Left ventricle myocardium superior (tissue), 1 donor: ENCODE data around the gene CSNK1D. TPM values are rescaled to one million over a fixed set of nuclear protein-coding genes. Genes with fewer than 3 reads are reported as not detected.

Experiments used
- ATAC-seq: fragments of 200-7000 bp; cut with Tn5 transposase; one replicate; pipeline ENCODE4 v1.9.1; 2020; ENCODE audit warnings: mild to moderate bottlenecking, moderate library complexity
- DNase-seq: peaks from one replicate; pipeline ENCODE4 v3.0.0-alpha.2; 2020
- intact Hi-C: fragments of 100-400 bp; cut with micrococcal nuclease; formaldehyde crosslinking; loops from one replicate; pipeline ENCODE4 v1.11.0; 2022
- total RNA-seq: library from RNA; stranded (reverse); fragmentation: NEBNext Ultra II Directional; extraction: Animal tissue kit (Norgen Biotek cat#: 25700); gene quantifications from one replicate; pipeline ENCODE4 v1.2.1, GENCODE V29; 2021
- donor health status: DM: no; HTN: yes; CAD: no; lungs with severe emphysema.

Gene CSNK1D
- total RNA-seq, 1 donor from 2014 or later, result 64.4 TPM

GRCh38 chr17:82234211-82235055 is 39.1 kb downstream of the CSNK1D start:
- intact Hi-C loops, result no loop called here
- peak; percentile 36 for DNase-seq
- no peak for ATAC-seq

GRCh38 chr17:82232876-82233785 is 40.4 kb downstream of the CSNK1D start:
- DNase-seq (peak; percentile 38), ATAC-seq (no peak)
- intact Hi-C loops, result no loop called here

- DNase-seq, result peak; percentile 45
Observed at GRCh38 chr17:82232322-82232820, 41.1 kb downstream of the CSNK1D start.

GRCh38 chr17:82231562-82232321 is 41.8 kb downstream of the CSNK1D start:
- ATAC-seq, result peak; percentile 56
- intact Hi-C loops, result no loop called here
- peak; percentile 88 for DNase-seq

More at GRCh38 chr17:82232322-82232820, 41.1 kb downstream of the CSNK1D start:
- ATAC-seq, result no peak
- intact Hi-C loops, result no loop called here

DNA sequence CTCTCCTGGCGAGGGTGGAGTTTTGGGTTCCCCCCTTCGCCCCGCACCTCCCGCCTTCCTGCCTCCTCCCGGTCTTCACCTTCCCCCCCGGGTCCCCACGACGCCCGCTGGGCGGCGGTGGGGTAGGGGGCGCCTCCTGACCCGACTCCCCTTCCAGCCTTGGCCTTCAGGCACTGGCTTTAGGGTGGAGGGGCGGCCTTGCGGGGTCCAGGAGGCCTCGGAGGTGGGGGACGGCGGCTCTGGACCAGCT is 42.3 kb downstream of the CSNK1D start:
- DNase-seq (no peak), ATAC-seq (peak; percentile 56)
- intact Hi-C loops, result no loop called here

DNA sequence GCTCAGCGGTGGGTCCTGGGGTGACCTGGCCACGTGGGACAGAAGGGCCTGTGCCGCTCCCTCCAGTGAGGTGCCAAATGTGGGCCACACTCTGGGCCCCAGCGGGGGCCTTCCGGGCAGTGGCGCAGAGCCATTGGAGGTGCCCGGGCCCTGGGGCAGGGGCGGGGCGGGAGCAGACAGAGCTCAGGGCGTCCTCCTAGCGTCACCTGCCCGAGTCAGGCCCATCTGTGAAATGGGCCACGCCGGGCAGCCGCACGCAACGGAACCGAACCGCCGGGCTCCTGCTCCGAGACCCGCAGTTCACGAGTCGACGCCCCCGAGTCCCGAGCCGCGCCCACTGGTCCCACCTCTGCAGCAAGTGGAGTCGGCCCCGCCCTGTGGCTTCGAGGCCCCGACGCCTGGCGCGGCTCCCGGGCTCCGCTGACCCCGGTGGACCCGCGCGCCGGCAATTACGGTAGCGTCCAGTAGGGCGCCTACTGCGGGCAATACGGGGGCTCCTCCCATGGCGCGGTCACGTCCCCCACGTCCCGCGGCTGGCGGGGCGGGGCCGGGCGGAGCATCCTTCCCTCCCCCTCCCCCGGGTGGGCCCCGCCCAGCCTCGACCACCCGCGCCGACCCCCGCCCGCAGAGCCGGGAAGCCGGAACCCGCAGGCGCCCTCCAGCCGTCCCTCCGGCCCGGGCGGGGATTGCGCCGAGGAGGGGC is 42.7 kb downstream of the CSNK1D start:
- ATAC-seq (peak; percentile 84), DNase-seq (peak; percentile 95)
- intact Hi-C loops, result no loop called here

- ATAC-seq (no peak), DNase-seq (no peak)
- intact Hi-C loops, result no loop called here
Observed at GRCh38 chr17:82229698-82230608, 43.5 kb downstream of the CSNK1D start.

DNA sequence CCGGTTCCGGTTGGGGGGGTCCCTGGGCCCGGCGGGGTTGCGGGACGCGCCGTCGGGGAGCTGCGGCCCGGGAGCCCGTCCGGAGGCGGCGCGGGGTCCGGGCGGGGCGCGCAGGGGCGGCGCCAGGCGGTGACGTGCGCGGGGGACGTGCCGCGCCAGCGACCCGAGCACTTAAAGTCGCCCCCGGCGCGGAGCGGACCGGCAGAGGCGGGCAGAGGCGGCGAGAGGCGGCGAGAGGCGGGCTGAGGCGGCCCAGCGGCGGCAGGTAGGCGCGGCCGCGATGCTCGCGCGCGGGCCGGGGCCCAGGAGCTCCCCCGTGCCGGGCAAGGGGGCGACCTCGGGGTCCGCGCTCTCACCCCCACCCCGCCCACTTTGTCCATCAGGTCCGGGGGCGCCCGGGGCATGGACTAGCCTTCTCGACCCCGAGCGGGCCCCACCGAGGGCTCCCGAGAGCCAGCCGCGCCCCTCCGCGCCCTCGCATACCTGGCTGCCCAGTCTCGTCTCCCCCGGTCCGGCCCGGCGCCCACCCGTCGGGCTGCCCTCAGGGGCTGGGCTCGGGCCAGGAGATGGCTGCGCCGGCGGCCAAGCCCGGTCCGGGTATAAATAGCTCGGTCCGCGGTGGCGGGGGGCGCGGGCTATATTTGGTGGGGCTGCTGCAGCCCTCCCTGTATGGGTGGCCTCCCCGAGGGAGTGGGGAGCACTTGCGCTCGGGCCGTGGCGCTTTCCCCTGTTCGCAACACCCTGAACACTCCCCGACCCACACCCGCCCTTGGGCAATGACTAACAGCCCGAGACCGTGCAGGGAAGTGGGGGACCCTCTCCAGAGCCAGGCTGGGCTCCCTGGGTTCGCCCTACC is 44.4 kb downstream of the CSNK1D start, which contains the start of gene SLC16A3:
TSS of gene SLC16A3 (plus strand) at position 201 of the 856 bp plus-strand sequence. CDS start 6,967 bp downstream, outside the sequence.
- peak; percentile 85 for DNase-seq
- ATAC-seq, result peak; percentile 5
- intact Hi-C loops, result no loop called here

- DNase-seq, result peak; percentile 75
- intact Hi-C loops, result no loop called here
- no peak for ATAC-seq
Observed at GRCh38 chr17:82228278-82228841, 45.1 kb downstream of the CSNK1D start.

DNA sequence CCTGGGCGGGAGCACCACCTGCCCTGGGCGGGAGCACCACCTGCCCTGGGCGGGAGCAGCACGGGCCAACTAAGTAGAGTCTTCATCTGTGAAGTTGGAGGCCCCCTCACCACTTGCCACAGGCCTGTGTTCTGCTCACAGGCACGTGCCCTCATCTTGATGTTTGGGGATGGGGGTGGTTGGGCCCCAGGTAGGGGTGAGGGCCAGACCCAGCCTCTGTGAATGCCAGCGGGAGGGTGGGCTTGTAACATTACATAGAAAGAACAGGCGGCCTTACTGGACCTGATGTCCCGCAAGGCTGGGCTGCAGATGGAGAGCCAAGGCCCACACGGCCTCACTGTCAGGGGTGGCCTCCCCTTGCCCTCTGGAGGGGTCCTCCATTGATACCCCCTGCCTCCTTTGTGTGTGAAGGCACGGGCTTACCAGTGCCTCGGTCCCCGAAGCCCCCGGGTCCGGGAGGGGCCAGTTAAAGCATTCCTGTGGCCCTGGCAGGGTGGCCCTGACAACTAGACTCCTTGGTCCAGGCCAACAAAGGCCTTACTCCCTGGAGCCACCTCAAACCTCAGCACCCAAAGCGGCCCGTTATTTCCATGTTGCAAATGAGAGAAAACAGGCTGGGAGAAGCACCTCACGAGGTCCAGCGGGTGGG is 45.7 kb downstream of the CSNK1D start:
- intact Hi-C loops, result no loop called here
- no peak for DNase-seq
- ATAC-seq, result no peak

DNA sequence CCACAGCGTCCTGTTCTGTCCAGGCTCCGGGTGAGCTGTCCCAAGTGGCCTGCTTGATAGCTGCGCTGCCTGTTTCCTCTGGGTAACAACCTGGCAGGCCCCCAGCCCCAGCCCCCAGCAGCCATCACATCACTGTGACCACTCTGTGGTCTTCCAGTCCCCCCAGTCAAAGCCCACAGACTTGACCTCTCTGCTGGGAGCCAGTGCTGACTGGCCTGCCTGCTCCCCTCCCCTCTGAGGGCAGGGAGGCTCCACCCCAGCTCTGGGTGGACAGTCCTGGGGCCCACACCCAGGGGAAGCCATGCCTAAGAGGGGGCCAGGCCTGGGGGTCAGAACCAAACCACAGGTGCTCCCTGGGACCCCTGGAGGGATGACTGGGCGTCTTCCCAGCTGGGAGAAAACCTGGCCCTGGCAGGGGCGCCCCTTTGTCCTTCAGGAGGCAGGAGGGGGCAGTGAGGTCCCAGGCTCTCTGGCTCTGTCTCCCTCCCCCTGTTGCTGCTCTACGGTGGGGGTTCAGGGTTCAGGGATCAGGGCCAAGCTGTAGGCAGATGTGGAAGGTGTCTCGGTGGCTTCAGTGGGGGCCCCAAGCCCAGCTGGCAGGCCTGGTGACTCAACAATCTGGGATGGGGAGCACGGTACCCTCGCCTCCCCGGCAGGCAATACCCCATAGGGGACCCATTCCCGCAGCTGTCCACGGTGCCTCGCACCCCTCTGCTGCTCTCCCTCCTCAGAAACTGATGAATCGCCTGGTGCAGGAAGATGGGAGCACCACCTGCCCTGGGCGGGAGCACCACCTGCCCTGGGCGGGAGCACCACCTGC is 46.5 kb downstream of the CSNK1D start:
- ATAC-seq, result no peak
- intact Hi-C loops, result no loop called here
- DNase-seq, result no peak

- intact Hi-C loops, result no loop called here
- DNase-seq (no peak), ATAC-seq (no peak)
Observed at GRCh38 chr17:82226146-82226808, 47.2 kb downstream of the CSNK1D start.

DNA sequence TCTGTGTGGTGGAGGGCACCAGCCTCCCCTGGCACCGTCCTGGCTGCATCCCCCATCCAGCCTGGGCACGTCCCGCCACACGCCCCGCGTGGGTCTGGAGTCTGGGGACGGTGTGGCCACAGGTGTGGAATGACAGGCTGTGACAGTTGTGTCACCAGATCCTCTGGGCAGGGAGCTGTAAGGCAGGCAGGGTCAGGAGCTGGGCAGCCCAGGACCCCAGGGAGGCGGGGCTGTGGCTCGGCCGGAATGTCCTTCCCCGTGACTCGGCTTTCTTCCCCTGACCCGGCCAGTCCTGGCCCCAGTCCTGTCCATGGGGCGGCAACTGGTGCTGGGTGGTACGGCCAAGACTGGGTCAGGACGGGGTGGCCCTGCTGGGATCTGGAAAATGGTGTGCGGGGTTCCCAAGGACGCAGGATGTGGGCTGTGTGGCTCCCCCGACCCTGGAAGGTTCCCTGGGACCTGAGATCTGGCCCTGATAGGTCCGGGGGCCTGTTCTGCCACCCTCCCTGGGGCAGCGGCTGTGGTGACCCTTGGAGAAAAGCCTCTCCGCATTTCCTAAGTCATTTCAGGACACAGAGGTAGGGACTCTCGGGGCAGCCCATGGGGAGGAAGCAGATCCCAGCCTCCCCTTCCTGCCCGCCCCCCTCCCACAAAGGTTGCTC is 48.0 kb downstream of the CSNK1D start:
- no peak for ATAC-seq
- DNase-seq, result peak; percentile 29
- intact Hi-C loops, result no loop called here

- no peak for DNase-seq
Observed at GRCh38 chr17:82224666-82225065, 48.8 kb downstream of the CSNK1D start.

More at GRCh38 chr17:82224666-82225065, 48.8 kb downstream of the CSNK1D start:
- no peak for ATAC-seq
- intact Hi-C loops, result no loop called here
